ENCODE measurements around the gene JAGN1. TPM values are rescaled to one million over a fixed set of nuclear protein-coding genes. Genes with fewer than 3 reads are reported as not detected.
A peak's percentile ranks its signal among the peaks of the same experiment; 100 is the strongest.

Gene JAGN1
- total RNA-seq, 1 donor from 2014 or later, result 28.5 TPM

DNA sequence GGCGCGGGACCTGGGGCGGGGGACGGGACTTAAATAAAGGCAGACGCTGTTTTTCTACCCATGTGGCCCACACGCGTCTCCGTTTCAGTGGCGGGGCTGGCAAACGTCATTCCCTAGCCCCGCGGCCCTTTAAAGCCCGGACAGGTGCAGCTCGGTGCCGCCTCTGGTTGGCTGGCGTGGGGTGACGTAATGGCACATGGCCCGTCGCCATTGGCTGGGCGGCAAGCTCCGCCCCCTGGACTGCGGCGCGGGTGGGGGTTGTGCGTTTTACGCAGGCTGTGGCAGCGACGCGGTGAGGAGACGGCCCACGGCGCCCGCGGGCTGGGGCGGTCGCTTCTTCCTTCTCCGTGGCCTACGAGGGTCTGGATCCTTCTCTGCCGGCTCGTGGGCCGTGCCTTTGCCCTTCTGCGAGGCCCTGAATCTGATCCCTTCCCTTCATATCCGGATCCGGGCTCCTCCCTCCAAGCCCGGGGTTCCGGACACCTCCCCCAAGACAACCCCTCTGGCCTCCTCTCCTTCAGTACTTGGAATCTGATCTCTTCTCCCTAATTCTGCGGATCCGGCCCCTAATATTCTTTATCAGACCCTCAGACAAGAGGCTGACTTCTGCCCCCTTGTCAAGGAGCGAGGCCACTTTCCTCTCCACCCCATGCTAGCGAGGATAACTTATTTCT lies 43.3 kb downstream of the JAGN1 start, which contains the start of gene CRELD1:
Gene CRELD1 (plus strand): TSS at position 274 of the 674 bp plus-strand sequence. CDS start 605 bp downstream, outside the sequence.
- DNase-seq (ENCODE audit: extremely low spot score, unreplicated experiment), result peak; percentile 97
- Mint-ChIP-seq H3K4me1 (ENCODE audit: unreplicated experiment) (peaks cover 25% of the 10 kb centered on the region), H3K36me3 (ENCODE audit: unreplicated experiment) (peaks cover 12% of the 10 kb centered on the region), H3K9me3 (ENCODE audit: unreplicated experiment) (no peaks in the 10 kb centered on the region), H3K27me3 (ENCODE audit: unreplicated experiment) (no peaks in the 10 kb centered on the region), H3K4me3 (ENCODE audit: unreplicated experiment) (peak within 1 kb of the TSS; percentile 94), H3K27ac (ENCODE audit: unreplicated experiment) (peak within 1 kb of the TSS; percentile 95)
- TF ChIP-seq CTCF (IDR thresholded peaks at IDR 0.05), result no peak

DNA sequence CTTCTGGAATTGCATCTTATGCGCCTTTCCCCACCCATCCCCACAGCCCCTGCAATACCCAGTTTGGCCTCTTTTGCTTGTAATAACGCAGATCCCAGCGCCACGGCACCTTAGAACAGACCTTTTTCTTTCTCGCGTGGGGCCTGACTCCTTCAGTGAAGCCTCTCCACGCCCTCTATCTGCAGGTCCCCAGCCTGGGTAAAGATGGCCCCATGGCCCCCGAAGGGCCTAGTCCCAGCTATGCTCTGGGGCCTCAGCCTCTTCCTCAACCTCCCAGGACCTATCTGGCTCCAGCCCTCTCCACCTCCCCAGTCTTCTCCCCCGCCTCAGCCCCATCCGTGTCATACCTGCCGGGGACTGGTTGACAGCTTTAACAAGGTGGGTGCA lies 43.8 kb downstream of the JAGN1 start:
- peak overlapping the region; percentile 95 for H3K27ac Mint-ChIP-seq (ENCODE audit: unreplicated experiment)
- TF ChIP-seq CTCF (IDR thresholded peaks at IDR 0.05), result no peak
- no peaks in the 10 kb centered on the region for H3K9me3 Mint-ChIP-seq (ENCODE audit: unreplicated experiment)
- H3K27me3 Mint-ChIP-seq (ENCODE audit: unreplicated experiment), result no peaks in the 10 kb centered on the region
- DNase-seq (ENCODE audit: extremely low spot score, unreplicated experiment), result no peak
- H3K4me3 Mint-ChIP-seq (ENCODE audit: unreplicated experiment), result peak overlapping the region; percentile 94
- peaks cover 25% of the 10 kb centered on the region for H3K4me1 Mint-ChIP-seq (ENCODE audit: unreplicated experiment)
- peaks cover 12% of the 10 kb centered on the region for H3K36me3 Mint-ChIP-seq (ENCODE audit: unreplicated experiment)

DNA sequence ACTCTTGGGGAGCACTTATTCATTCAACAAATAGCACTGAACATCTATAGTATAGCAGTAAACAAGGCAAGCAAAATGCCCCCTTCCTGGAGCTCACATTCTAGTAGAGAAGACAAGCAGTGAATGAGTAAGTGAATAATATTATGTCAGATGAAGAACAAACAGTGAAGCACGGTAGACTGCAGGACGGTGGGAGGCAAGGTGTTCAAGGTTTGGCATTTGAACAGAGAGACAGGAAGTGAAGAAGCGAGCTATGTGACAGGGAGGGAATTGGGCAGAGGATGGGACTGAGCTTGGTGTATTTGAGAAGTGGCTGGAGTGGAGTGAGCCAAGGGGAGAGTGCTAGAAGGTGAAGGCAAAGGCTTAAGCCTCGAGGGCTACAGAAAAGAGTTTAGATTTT lies 44.6 kb downstream of the JAGN1 start:
- H3K27ac Mint-ChIP-seq (ENCODE audit: unreplicated experiment), result no peak overlapping the region
- no peaks in the 10 kb centered on the region for H3K9me3 Mint-ChIP-seq (ENCODE audit: unreplicated experiment)
- no peak for DNase-seq (ENCODE audit: extremely low spot score, unreplicated experiment)
- TF ChIP-seq CTCF (IDR thresholded peaks at IDR 0.05), result no peak
- peak overlapping the region; percentile 94 for H3K4me3 Mint-ChIP-seq (ENCODE audit: unreplicated experiment)
- H3K4me1 Mint-ChIP-seq (ENCODE audit: unreplicated experiment), result peaks cover 25% of the 10 kb centered on the region
- H3K36me3 Mint-ChIP-seq (ENCODE audit: unreplicated experiment), result peaks cover 12% of the 10 kb centered on the region
- no peaks in the 10 kb centered on the region for H3K27me3 Mint-ChIP-seq (ENCODE audit: unreplicated experiment)

DNA sequence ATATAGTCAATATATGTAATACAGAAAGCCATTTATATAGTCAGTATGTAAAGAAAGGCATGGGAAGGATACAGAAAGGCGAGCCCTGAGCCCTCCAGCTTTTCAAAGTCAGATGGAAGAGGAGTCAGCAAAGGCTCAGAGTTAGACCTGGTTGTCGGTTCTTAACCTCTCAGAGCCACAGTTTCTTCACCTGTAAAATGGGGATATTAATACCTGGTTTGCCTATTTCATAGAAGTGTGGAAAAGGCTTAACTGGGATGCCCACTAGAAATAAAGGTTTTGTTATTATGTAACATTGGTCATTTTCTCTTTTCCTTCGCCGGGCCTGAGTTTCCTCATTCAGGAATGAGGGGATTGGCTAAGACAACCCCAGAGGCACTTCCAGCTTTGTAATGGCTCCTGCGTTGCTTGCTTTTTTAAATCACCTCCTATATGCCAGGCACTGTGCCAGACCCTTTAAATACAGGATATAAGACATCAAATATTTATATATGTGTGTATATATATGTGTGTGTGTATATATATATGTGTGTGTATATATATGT lies 45.6 kb downstream of the JAGN1 start:
- Mint-ChIP-seq H3K4me1 (ENCODE audit: unreplicated experiment) (peaks cover 25% of the 10 kb centered on the region), H3K4me3 (ENCODE audit: unreplicated experiment) (no peak overlapping the region), H3K27ac (ENCODE audit: unreplicated experiment) (no peak overlapping the region)

More for the DNA sequence above, 45.6 kb downstream of the JAGN1 start:
- TF ChIP-seq CTCF (IDR thresholded peaks at IDR 0.05), result no peak
- Mint-ChIP-seq H3K27me3 (ENCODE audit: unreplicated experiment) (no peaks in the 10 kb centered on the region), H3K9me3 (ENCODE audit: unreplicated experiment) (no peaks in the 10 kb centered on the region), H3K36me3 (ENCODE audit: unreplicated experiment) (peaks cover 4% of the 10 kb centered on the region)
- no peak for DNase-seq (ENCODE audit: extremely low spot score, unreplicated experiment)
